ENCODE measurements around the gene TF.

- TF ChIP-seq, protein P1, sequence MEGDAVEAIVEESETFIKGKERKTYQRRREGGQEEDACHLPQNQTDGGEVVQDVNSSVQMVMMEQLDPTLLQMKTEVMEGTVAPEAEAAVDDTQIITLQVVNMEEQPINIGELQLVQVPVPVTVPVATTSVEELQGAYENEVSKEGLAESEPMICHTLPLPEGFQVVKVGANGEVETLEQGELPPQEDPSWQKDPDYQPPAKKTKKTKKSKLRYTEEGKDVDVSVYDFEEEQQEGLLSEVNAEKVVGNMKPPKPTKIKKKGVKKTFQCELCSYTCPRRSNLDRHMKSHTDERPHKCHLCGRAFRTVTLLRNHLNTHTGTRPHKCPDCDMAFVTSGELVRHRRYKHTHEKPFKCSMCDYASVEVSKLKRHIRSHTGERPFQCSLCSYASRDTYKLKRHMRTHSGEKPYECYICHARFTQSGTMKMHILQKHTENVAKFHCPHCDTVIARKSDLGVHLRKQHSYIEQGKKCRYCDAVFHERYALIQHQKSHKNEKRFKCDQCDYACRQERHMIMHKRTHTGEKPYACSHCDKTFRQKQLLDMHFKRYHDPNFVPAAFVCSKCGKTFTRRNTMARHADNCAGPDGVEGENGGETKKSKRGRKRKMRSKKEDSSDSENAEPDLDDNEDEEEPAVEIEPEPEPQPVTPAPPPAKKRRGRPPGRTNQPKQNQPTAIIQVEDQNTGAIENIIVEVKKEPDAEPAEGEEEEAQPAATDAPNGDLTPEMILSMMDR (IDR thresholded peaks at IDR 0.05; ENCODE audit: low read depth, low read length): no peak
- no peak for TF ChIP-seq POLR2A (IDR thresholded peaks at IDR 0.05; ENCODE audit: extremely low read depth, insufficient read length)
- TF ChIP-seq, protein P2, sequence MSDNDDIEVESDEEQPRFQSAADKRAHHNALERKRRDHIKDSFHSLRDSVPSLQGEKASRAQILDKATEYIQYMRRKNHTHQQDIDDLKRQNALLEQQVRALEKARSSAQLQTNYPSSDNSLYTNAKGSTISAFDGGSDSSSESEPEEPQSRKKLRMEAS (IDR thresholded peaks at IDR 0.05; ENCODE audit: low read depth, low read length): no peak
- TF ChIP-seq MYC (IDR thresholded peaks at IDR 0.05; ENCODE audit: low read depth, low read length): no peak
These were observed 48.2 kb upstream of the TF start for GRCh38 chr3:133697960-133698359.
